CD4-positive, alpha-beta T cell treated with Interleukin-4 for 1 hour (primary cell): ENCODE results near the gene RNPEP.
"Not testable (repeated sequence)": the region's sequence is repeated elsewhere in the genome, so short reads cannot be mapped to it uniquely, and the experiment has no call there.

Source experiments
- DNase-seq, 2 donors: peaks; one replicate each; pipeline ENCODE4 v3.0.0-alpha.2; 2020 to 2022

The RNPEP gene

GRCh38 chr1:201962382-201962781 is 20.1 kb upstream of the RNPEP start:
- DNase-seq = not testable (repeated sequence)

- no peak for DNase-seq
Measured at GRCh38 chr1:201964261-201964660, 18.2 kb upstream of the RNPEP start.

GRCh38 chr1:201966171-201966570 is 16.3 kb upstream of the RNPEP start:
- no peak for DNase-seq

GRCh38 chr1:201968202-201968925 is 14.1 kb upstream of the RNPEP start:
- DNase-seq = no peak

GRCh38 chr1:201970334-201971159 is 11.9 kb upstream of the RNPEP start:
- no peak for DNase-seq

DNA sequence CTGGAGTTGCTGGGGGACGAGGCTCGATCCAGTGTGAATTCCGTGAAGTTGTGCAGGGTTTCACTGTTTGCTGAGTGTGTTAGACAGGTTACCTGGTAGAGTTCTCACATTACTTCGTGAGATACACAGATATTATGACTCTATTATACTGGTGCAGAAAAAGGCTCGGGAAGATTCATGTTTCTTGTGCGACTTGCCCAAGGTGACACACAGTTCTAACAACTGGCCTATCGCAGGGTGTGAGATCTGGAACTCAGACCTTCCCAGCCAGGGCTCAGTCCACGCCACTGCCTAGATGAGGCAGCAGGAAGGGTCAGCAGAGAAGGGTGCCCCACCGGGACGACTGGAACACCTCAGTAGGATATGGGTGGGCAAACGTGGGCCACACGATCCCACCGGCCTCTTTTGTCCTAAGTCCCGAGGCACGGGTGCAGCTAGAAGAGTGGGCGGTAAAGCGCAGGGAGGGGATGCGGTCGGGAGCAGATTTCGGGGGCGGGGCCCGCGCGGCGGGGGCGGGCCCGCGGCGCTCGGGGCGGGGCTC is 296 bp upstream of the RNPEP start:
- peak; percentile 64 to 74 for DNase-seq

DNA sequence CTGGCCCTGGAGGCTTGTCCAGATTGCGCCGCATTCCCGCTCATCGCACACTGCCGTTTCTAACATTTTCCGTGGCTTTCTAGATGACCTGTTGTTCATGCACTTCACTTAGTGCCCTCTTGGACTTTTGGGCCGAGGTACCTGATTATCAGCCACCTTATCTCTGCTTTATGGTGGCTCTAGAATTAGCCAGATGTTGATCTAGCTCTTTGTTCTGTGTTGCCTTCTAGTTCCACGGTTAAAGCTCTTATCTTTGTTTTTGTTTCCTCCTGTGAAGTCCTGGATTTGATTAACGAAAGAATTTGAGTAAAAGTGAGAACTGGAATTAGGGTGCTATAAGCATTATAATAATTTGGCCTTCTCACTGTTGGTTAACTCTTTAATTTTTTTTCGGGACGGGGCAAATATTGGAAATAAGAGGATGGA is 945 bp downstream of the RNPEP start:
- DNase-seq = no peak

- no peak for DNase-seq
Measured at GRCh38 chr1:201984446-201984845, 2.0 kb downstream of the RNPEP start.

- no peak for DNase-seq
Measured at GRCh38 chr1:201985355-201985754, 2.9 kb downstream of the RNPEP start.

DNA sequence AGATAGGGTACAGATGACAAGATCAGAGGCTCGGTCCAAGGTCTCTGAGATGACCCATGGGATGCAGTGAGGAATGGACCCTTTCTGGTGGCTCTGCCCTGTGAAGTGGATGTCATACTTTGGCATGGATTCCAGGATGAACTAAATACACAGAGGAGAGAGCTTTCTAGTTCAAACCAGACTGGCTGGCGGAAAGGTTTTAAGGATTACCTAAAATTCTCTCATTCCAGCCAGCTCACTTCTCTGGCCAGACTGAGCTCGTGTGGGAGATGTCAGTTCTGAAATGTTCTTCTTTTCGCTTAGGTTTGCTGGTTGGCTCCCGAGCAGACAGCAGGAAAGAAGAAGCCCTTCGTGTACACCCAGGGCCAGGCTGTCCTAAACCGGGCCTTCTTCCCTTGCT is 6.2 kb downstream of the RNPEP start:
- DNase-seq = no peak

DNA sequence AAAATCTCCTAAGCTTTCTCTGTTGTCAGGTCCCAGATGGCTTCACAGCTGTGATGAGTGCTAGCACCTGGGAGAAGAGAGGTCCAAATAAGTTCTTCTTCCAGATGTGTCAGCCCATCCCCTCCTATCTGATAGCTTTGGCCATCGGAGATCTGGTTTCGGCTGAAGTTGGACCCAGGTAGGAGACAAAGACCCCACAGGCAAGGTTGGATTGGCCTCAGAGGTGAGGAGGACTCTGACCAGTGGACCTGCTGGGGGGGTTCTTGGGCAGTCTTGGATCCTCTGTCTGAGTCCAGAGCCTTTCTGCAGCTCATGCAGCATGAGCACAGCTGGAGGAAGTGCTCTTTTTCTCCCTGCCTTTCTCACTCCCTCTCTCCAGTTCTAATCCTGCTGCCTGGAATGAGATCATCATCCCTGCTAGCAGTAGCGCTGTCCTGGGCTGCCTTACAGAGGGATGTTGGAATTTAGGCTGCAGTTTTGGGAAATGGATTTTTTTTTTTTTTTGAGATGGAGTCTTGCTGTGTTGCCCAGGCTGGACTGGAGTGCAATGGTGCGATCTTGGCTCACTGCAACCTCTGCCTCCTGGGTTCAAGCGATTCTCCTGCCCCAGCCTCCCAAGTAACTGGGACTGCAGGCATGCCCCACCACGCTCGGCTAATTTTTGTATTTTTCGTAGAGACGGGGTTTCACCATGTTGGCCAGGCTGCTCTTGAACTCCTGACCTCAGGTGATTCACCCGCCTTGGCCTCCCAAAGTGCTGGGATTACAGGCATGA is 7.1 kb downstream of the RNPEP start:
- DNase-seq = no peak

- no peak for DNase-seq
Measured at GRCh38 chr1:201990427-201990826, 8.0 kb downstream of the RNPEP start.

DNA sequence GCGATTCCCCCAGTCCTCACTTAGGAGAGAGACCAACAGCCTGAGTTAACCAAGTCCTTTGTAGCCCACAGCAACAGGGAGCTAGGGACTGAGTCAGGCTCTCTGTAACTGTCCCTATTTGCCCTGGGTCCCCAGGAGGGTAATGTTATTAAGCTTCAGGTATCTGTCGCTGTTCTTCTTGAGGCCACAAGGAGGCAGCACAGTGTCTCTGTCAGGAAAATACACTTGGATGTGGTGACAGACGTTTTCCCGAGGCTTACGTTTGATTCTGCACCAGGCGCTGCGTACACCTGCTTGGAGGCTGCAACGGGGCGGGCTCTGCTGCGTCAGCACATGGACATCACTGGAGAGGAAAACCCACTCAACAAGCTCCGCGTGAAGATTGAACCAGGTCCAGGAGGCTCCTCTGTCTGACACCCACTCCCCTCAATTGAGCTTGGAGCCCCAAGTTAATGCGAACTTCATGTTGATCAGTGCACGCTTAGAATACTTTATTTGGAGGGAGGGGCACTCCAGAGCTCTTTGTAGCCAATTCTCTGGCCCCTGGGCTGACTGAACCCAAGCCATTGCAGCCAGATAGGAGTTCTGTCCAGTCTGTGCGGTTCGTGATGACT is 17.3 kb downstream of the RNPEP start:
- DNase-seq = peak in 1 of 2 donors; percentile 35

GRCh38 chr1:202002507-202002906 is 20.1 kb downstream of the RNPEP start:
- DNase-seq = no peak

GRCh38 chr1:202004711-202005110 is 22.3 kb downstream of the RNPEP start:
- no peak for DNase-seq

DNA sequence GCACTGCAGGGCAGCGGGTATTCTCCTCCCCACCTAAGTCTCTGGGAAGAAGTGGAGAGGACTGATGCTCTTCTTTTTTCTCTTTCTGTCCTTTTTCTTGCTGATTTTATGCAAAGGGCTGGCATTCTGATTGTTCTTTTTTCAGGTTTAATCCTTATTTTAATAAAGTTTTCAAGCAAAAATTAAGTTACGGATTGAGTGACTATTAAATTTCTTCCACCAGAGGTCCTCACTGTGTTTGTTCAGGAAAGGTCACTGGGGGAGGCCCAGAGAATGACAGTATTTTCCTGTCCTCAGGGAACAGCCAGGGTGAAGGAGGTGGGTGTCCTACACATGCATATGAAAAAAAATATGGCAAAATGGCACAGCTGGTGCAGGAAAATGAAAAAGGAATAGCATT is 23.5 kb downstream of the RNPEP start:
- no peak for DNase-seq

DNA sequence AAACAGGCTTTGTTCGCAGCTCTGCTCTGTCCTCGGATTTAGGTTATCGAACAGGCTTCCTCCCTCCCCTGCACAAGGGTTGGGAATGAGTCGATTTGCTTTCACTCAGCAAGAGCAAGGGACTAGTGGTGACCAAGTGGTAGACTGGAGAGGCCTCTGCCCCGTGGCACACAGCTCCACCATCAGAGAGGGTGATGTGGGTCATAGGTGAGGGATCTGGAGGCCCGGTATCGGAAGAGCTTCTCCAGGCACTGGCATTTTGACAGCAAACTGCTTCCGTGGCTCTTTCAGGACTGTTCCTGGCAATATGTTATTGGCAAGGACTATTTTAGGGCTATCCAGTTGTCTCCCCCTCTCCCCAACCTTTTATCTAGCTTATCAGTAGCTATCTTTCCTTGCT is 24.9 kb downstream of the RNPEP start:
- no peak for DNase-seq

GRCh38 chr1:202007805-202008489 is 25.5 kb downstream of the RNPEP start:
- DNase-seq = no peak

- peak; percentile 35 to 63 for DNase-seq
Measured at GRCh38 chr1:202009326-202010179, 27.1 kb downstream of the RNPEP start.

- no peak for DNase-seq
Measured at GRCh38 chr1:202010180-202011015, 27.9 kb downstream of the RNPEP start, which contains the start of gene ELF3. Gene ELF3, plus strand, starts transcription at chr1:202010587. Its CDS starts 550 bp downstream, at chr1:202011137.
